Lung (tissue), 16 donors: ENCODE measurements around the gene SP1. TPM values are rescaled to one million over a fixed set of nuclear protein-coding genes. Genes with fewer than 3 reads are reported as not detected.
A peak's percentile ranks its signal among the peaks of the same experiment; 100 is the strongest.
"Not testable (repeated sequence)": the region's sequence is repeated elsewhere in the genome, so short reads cannot be mapped to it uniquely, and the experiment has no call there.

Source experiments
- ATAC-seq: fragments of 200-7000 bp; cut with Tn5 transposase; one replicate; pipeline ENCODE4 v1.9.1; 2020; ENCODE audit warnings: moderate number of reproducible peaks; ENCODE audit not compliant: insufficient read depth, low FRiP score
- DNase-seq, 3 donors: peaks; one replicate each; pipeline ENCODE4 v3.0.0-alpha.2; 2013 to 2017
- H3K27ac ChIP-seq, 2 donors: one replicate each; pipeline ENCODE4 v1.5.1; 2013; ENCODE audit warnings: mild to moderate bottlenecking in 2 of 2, moderate library complexity in 2 of 2, control low read depth in 1 of 2, inconsistent platforms in 1 of 2, low read depth in 1 of 2, low read length in 1 of 2
- H3K27me3 ChIP-seq, 3 donors: one replicate each; pipeline ENCODE4 v1.5.1; 2013; ENCODE audit warnings: low read length in 2 of 3; ENCODE audit not compliant: control insufficient read depth in 3 of 3, insufficient read depth in 3 of 3
- H3K36me3 ChIP-seq, 4 donors: one replicate each; pipeline ENCODE4 v1.5.1; 2013; ENCODE audit warnings: low read length in 4 of 4, mild to moderate bottlenecking in 1 of 4, moderate library complexity in 1 of 4; ENCODE audit not compliant: control insufficient read depth in 4 of 4, insufficient read depth in 4 of 4
- H3K4me1 ChIP-seq, 5 donors: one replicate each; pipeline ENCODE4 v1.5.1; 2013; ENCODE audit warnings: low read length in 5 of 5, mild to moderate bottlenecking in 2 of 5, moderate library complexity in 1 of 5; ENCODE audit not compliant: control insufficient read depth in 5 of 5, insufficient read depth in 5 of 5
- H3K4me3 ChIP-seq: one replicate; pipeline ENCODE4 v1.5.1; 2013; ENCODE audit warnings: mild to moderate bottlenecking, control low read depth, moderate library complexity
- H3K9ac ChIP-seq, 2 donors: one replicate each; pipeline ENCODE4 v1.5.1; 2013; ENCODE audit warnings: low read length in 2 of 2, control low read depth in 1 of 2; ENCODE audit not compliant: insufficient read depth in 1 of 2
- H3K9me3 ChIP-seq, 4 donors: one replicate each; pipeline ENCODE4 v1.5.1; 2013; ENCODE audit warnings: low read length in 3 of 4, mild to moderate bottlenecking in 1 of 4, moderate library complexity in 1 of 4; ENCODE audit not compliant: control insufficient read depth in 4 of 4, insufficient read depth in 3 of 4
- WGBS, 2 donors: extraction: QIAGEN DNeasy Blood & Tissue Kit; methylation state at CpG; one replicate each; pipeline ENCODE4 v1.1.7; 2013; 5-methylcytosine and 5-hydroxymethylcytosine counted together
- long read RNA-seq, 5 donors: transcript quantifications; one replicate each; lab custom pipeline, GENCODE V29; 2026
- polyA plus RNA-seq, 2 donors: library from polyadenylated mRNA; stranded (reverse); fragments of 200-250 nt; gene quantifications; one replicate each; pipeline ENCODE4 v1.2.1, GENCODE V29; 2013
- total RNA-seq, 2 donors: library from RNA; depleted of rRNA in 1 of 2; stranded (reverse); fragments of >200 nt in 1 of 2; gene quantifications; one replicate each; pipeline ENCODE4 v1.2.1, GENCODE V29; 2014 to 2021
- TF ChIP-seq, protein P1 (sequence below): IDR thresholded peaks from 2 replicates; pipeline ENCODE4 v1.5.1; 2012; ENCODE audit warnings: mild to moderate bottlenecking; ENCODE audit errors: control extremely low read depth, extremely low read depth
- donor health status: control.
- donor health status: control.
- donor health status: Bipolar disorder and iron deficiency.
- donor health status: healthy.
- donor health status: DM: yes; HTN: yes; CAD: no.

SP1 gene
- total RNA-seq (10 to 100 TPM; 68.3 to 72.2 TPM), polyA plus RNA-seq (10 to 100 TPM; 16.2 to 26.6 TPM)
- long read RNA-seq, donor 1, transcript SP1-203 (2 exons, 1,061 nt) = major isoform, 15 of 67 reads
- long read RNA-seq, donor 1, partial matches to known transcripts = 50 of 67 reads
- long read RNA-seq, donor 1, other reads (novel, unspliced or antisense) = 0 of 67 reads
- long read RNA-seq, donor 2, transcript SP1-203 (2 exons, 1,061 nt) = major isoform, 8 of 16 reads
- long read RNA-seq, donor 2, partial matches to known transcripts = 8 of 16 reads
- long read RNA-seq, donor 2, other reads (novel, unspliced or antisense) = 0 of 16 reads
- long read RNA-seq, donor 3, transcript SP1-203 (2 exons, 1,061 nt) = major isoform, 7 of 29 reads
- long read RNA-seq, donor 3, partial matches to known transcripts = 22 of 29 reads
- long read RNA-seq, donor 3, other reads (novel, unspliced or antisense) = 0 of 29 reads
- long read RNA-seq, donor 4, transcript SP1-203 (2 exons, 1,061 nt) = major isoform, 7 of 38 reads
- long read RNA-seq, donor 4, partial matches to known transcripts = 29 of 38 reads
- long read RNA-seq, donor 4, other reads (novel, unspliced or antisense) = 0 of 38 reads
- long read RNA-seq, donor 5, transcript SP1-203 (2 exons, 1,061 nt) = major isoform, 21 of 56 reads
- long read RNA-seq, donor 5, partial matches to known transcripts = 34 of 56 reads
- long read RNA-seq, donor 5, other reads (novel, unspliced or antisense) = 0 of 56 reads

- TF ChIP-seq, protein P1, sequence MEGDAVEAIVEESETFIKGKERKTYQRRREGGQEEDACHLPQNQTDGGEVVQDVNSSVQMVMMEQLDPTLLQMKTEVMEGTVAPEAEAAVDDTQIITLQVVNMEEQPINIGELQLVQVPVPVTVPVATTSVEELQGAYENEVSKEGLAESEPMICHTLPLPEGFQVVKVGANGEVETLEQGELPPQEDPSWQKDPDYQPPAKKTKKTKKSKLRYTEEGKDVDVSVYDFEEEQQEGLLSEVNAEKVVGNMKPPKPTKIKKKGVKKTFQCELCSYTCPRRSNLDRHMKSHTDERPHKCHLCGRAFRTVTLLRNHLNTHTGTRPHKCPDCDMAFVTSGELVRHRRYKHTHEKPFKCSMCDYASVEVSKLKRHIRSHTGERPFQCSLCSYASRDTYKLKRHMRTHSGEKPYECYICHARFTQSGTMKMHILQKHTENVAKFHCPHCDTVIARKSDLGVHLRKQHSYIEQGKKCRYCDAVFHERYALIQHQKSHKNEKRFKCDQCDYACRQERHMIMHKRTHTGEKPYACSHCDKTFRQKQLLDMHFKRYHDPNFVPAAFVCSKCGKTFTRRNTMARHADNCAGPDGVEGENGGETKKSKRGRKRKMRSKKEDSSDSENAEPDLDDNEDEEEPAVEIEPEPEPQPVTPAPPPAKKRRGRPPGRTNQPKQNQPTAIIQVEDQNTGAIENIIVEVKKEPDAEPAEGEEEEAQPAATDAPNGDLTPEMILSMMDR = no peak
- DNase-seq (peak; percentile 95 to 98 (median 96)), ATAC-seq (peak; percentile 87)
- peaks cover 8 to 23% (median 21%) of the 10 kb centered on the region in 4 donors for H3K36me3 ChIP-seq
- H3K9me3 ChIP-seq = no peaks in the 10 kb centered on the region
- peak within 1 kb of the TSS; percentile 60 to 96 for H3K9ac ChIP-seq
- peaks cover 7 to 33% (median 32%) of the 10 kb centered on the region in 5 donors for H3K4me1 ChIP-seq
- 1 to 2% methylated on average over 34 to 45 of the region's 71 CpGs for WGBS, 2 donors
- no peaks in the 10 kb centered on the region for H3K27me3 ChIP-seq
- H3K4me3 ChIP-seq = peak within 1 kb of the TSS; percentile 66
- peak within 1 kb of the TSS; percentile 96 to 97 for H3K27ac ChIP-seq
Observed at GRCh38 chr12:53380104-53380793, at the start of gene SP1. TSS of gene SP1 (plus strand) at chr12:53380176. CDS start at chr12:53380292, 116 bp downstream.

GRCh38 chr12:53330671-53331070 lies 49.3 kb upstream of the SP1 start:
- ATAC-seq (no peak), DNase-seq (peak in 1 of 3 donors; percentile 43)
- no peak overlapping the region for H3K9ac ChIP-seq
- no peak overlapping the region for H3K4me3 ChIP-seq
- TF ChIP-seq, protein P1 = no peak
- H3K27ac ChIP-seq = no peak overlapping the region
- H3K36me3 ChIP-seq = no peaks in the 10 kb centered on the region
- no peaks in the 10 kb centered on the region for H3K9me3 ChIP-seq
- peaks cover 0 to 25% (median 0%) of the 10 kb centered on the region in 5 donors for H3K4me1 ChIP-seq
- WGBS, 2 donors = 68 to 81% methylated on average over 5 of the region's 5 CpGs
- peaks cover 0 to 3% (median 0%) of the 10 kb centered on the region in 3 donors for H3K27me3 ChIP-seq

- not testable (repeated sequence) for ATAC-seq, DNase-seq, H3K9ac ChIP-seq, H3K36me3 ChIP-seq, H3K4me3 ChIP-seq, H3K9me3 ChIP-seq, H3K27me3 ChIP-seq, H3K27ac ChIP-seq
- H3K4me1 ChIP-seq = peaks cover 0 to 16% (median 0%) of the 10 kb centered on the region in 5 donors
Observed at GRCh38 chr12:53332339-53332738, 47.6 kb upstream of the SP1 start.
